GM10248 (cell line): Measurements from ENCODE around the gene PCDH17.

Experiments
- CTCF ChIA-PET: fragments of 300-600 bp; sonication (Branson Sonifier 250); formaldehyde crosslinking; extraction: SDS; loops from one replicate; lab custom pipeline; 2021; ENCODE audit warnings: antibody characterized with exemption; lab: Yijun Ruan, JAX
- POLR2A ChIA-PET: fragments of 350-650 bp; sonication (Branson Sonifier 250); formaldehyde crosslinking; extraction: SDS; loops from one replicate; lab custom pipeline; 2020; ENCODE audit warnings: antibody characterized with exemption; lab: Yijun Ruan, JAX
- DNase-seq: peaks from one replicate; pipeline ENCODE4 v3.0.0; 2012; ENCODE audit errors: extremely low spot score
- CTCF ChIP-seq: IDR thresholded peaks from 2 replicates; pipeline ENCODE4 v1.5.1; 2012; ENCODE audit warnings: mild to moderate bottlenecking, low read depth; ENCODE audit errors: extremely low read depth, missing control alignments, control extremely low read depth

PCDH17 gene

GRCh38 chr13:57672168-57672567 lies 40.6 kb downstream of the PCDH17 start:
- CTCF ChIA-PET: no interaction called here
- TF ChIP-seq CTCF: no peak
- POLR2A ChIA-PET: no interaction called here

GRCh38 chr13:57673197-57673596 lies 41.7 kb downstream of the PCDH17 start:
- ChIA-PET CTCF (no interaction called here), POLR2A (no interaction called here)
- no peak for DNase-seq
- no peak for TF ChIP-seq CTCF

More at GRCh38 chr13:57672168-57672567, 40.6 kb downstream of the PCDH17 start:
- DNase-seq: no peak

GRCh38 chr13:57675526-57675925 lies 44.0 kb downstream of the PCDH17 start:
- CTCF ChIA-PET: no interaction called here
- no peak for DNase-seq
- POLR2A ChIA-PET: no interaction called here
- no peak for TF ChIP-seq CTCF

GRCh38 chr13:57680609-57681008 lies 49.1 kb downstream of the PCDH17 start:
- no peak for DNase-seq
- no peak for TF ChIP-seq CTCF
- CTCF ChIA-PET: no interaction called here
- POLR2A ChIA-PET: no interaction called here

- POLR2A ChIA-PET: no interaction called here
- no peak for TF ChIP-seq CTCF
- DNase-seq: no peak
- CTCF ChIA-PET: no interaction called here
Measured at GRCh38 chr13:57682128-57682716, 50.7 kb downstream of the PCDH17 start.

GRCh38 chr13:57698851-57699250 lies 67.3 kb downstream of the PCDH17 start:
- TF ChIP-seq CTCF: no peak
- CTCF ChIA-PET: no interaction called here
- DNase-seq: no peak
- POLR2A ChIA-PET: no interaction called here
